K562 (cell line): ENCODE results near the gene SYT6. TPM values are rescaled to one million over a fixed set of nuclear protein-coding genes. Genes with fewer than 3 reads are reported as not detected.

ENCODE experiments used
- ATAC-seq: fragments of 200-7000 bp; cut with Tn5 transposase; 3 replicates; pipeline ENCODE4 v1.9.1; 2020; ENCODE audit warnings: moderate library complexity
- BruUV-seq: library from RNA; stranded (reverse); fragments of 400-500 nt; replicated peaks from 2 replicates; lab custom pipeline; 2021; lab: Mats Ljungman, UMichigan
- CTCF ChIA-PET: fragments of 300-600 bp; formaldehyde crosslinking; extraction: SDS; loops from one replicate; lab custom pipeline; 2021; ENCODE audit warnings: low intra/inter-chr PET ratio; lab: Yijun Ruan, JAX
- POLR2A ChIA-PET: fragments of 300-600, 350-650 bp; sonication (Branson Sonifier 250); formaldehyde crosslinking; extraction: SDS; loops from one replicate; lab custom pipeline; 2021; ENCODE audit warnings: antibody characterized with exemption, inconsistent platforms; lab: Yijun Ruan, JAX
- DNase-seq, 4 experiments: peaks; one replicate each; pipeline versions ENCODE4 v3.0.0 to v3.0.0-alpha.2; 2011 to 2018; ENCODE audit warnings: low spot score in 3 of 4, mixed read lengths in 3 of 4; ENCODE audit errors: extremely low read depth in 1 of 4
- FAIRE-seq: peaks from 2 replicates; lab custom pipeline; 2011; peaks lifted over from hg19 to GRCh38; lab: Jason Lieb, UNC
- H2AFZ ChIP-seq: 2 replicates; pipeline ENCODE4 v1.6.0; 2011; ENCODE audit warnings: low read depth, low read length, control low read depth, inconsistent platforms
- H3K27ac ChIP-seq: fragments of 200-600 bp; 3 replicates; pipeline ENCODE4 v1.8.0; 2011; ENCODE audit warnings: low read depth, mild to moderate bottlenecking, control low read depth, inconsistent platforms, low read length, moderate library complexity, mixed read lengths; ENCODE audit errors: extremely low read depth
- H3K27me3 ChIP-seq, 2 experiments: fragments of 300-600 bp in 1 of 2; 2 replicates in 1 of 2; 3 replicates in 1 of 2; pipeline versions ENCODE4 v1.6.0 to v1.8.0; 2011; ENCODE audit warnings: inconsistent platforms in 2 of 2, low read length in 2 of 2, mild to moderate bottlenecking in 1 of 2, mixed read lengths in 1 of 2, moderate library complexity in 1 of 2; ENCODE audit not compliant: control insufficient read depth in 2 of 2, insufficient read depth in 2 of 2
- H3K36me3 ChIP-seq: fragments of 300-600 bp; 3 replicates; pipeline ENCODE4 v1.8.0; 2011; ENCODE audit warnings: mild to moderate bottlenecking, low read length, inconsistent platforms; ENCODE audit not compliant: control insufficient read depth, insufficient read depth
- H3K4me1 ChIP-seq, 2 experiments: fragments of 200-600 bp in 1 of 2; replicated peaks in 1 of 2; 2 replicates in 1 of 2; 3 replicates in 1 of 2; pipeline versions ENCODE4 v1.5.1 to v1.8.0; 2011; ENCODE audit warnings: inconsistent platforms in 2 of 2, low read length in 2 of 2, mild to moderate bottlenecking in 1 of 2, mixed read lengths in 1 of 2, moderate library complexity in 1 of 2; ENCODE audit not compliant: control insufficient read depth in 2 of 2, insufficient read depth in 2 of 2
- H3K4me2 ChIP-seq: 2 replicates; pipeline ENCODE4 v1.6.1; 2011; ENCODE audit warnings: low read length, control low read depth, inconsistent platforms, mixed read lengths; ENCODE audit not compliant: insufficient read depth
- H3K4me3 ChIP-seq: fragments of 200-600 bp; sonication (generic), shearing (Covaris generic); 2 replicates; pipeline ENCODE4 v1.5.1; 2016; ENCODE audit warnings: control low read depth, inconsistent platforms
- H3K79me2 ChIP-seq: fragments of 200-600 bp; 3 replicates; pipeline ENCODE4 v1.8.0; 2011; ENCODE audit warnings: low read length, inconsistent platforms; ENCODE audit not compliant: control insufficient read depth, insufficient read depth
- H3K9ac ChIP-seq, 2 experiments: 2 replicates each; pipeline versions ENCODE4 v1.6.0 to v1.6.1; 2011; ENCODE audit warnings: low read depth in 2 of 2, low read length in 2 of 2, control low read depth in 1 of 2, inconsistent platforms in 1 of 2, mild to moderate bottlenecking in 1 of 2, mixed read lengths in 1 of 2; ENCODE audit not compliant: insufficient read depth in 1 of 2
- H3K9me1 ChIP-seq: one replicate; pipeline ENCODE4 v1.6.0; 2011; ENCODE audit warnings: inconsistent platforms, mild to moderate bottlenecking, low read length, moderate library complexity; ENCODE audit not compliant: control insufficient read depth, insufficient read depth
- H3K9me3 ChIP-seq: replicated peaks from 2 replicates; pipeline ENCODE4 v1.5.1; 2011; ENCODE audit warnings: low read depth, low read length, inconsistent platforms; ENCODE audit not compliant: control insufficient read depth, insufficient read depth
- H4K20me1 ChIP-seq: replicated peaks from 2 replicates; pipeline ENCODE4 v1.6.1; 2011; ENCODE audit warnings: low read length, inconsistent platforms, mixed read lengths; ENCODE audit not compliant: control insufficient read depth, insufficient read depth
- BACH1 ChIP-seq: fragments of 200-800 bp; sonication (Bioruptor generic); IDR thresholded peaks from 2 replicates; pipeline ENCODE4 v1.6.1; 2016; ENCODE audit warnings: missing genetic modification characterization, missing compliant biosample characterization
- CTCF ChIP-seq, 3 experiments: IDR thresholded peaks in 2 of 3; conservative IDR thresholded peaks in 1 of 3; 2 replicates each; pipeline ENCODE4 v1.5.1; 2011 to 2012; ENCODE audit warnings: low read length in 3 of 3, mild to moderate bottlenecking in 3 of 3, control low read depth in 2 of 3, improper control_type of control experiment in 1 of 3, inconsistent platforms in 1 of 3, low read depth in 1 of 3, mixed read lengths in 1 of 3, moderate library complexity in 1 of 3; ENCODE audit not compliant: insufficient read depth in 2 of 3
- PHF21A ChIP-seq: fragments of 450-650 bp; IDR thresholded peaks from 2 replicates; pipeline ENCODE4 v1.6.1; 2017; ENCODE audit warnings: low read depth, borderline replicate concordance
- RFX1 ChIP-seq: fragments of 450-650 bp; IDR thresholded peaks from 2 replicates; pipeline ENCODE4 v1.6.1; 2016; ENCODE audit warnings: mild to moderate bottlenecking, moderate library complexity
- SRSF3 ChIP-seq: fragments of 200-400 bp; formaldehyde crosslinking; IDR thresholded peaks from 2 replicates; pipeline ENCODE4 v1.6.1; 2016; ENCODE audit warnings: mild to moderate bottlenecking, low read length, moderate library complexity; ENCODE audit not compliant: insufficient read depth
- ZNF175 ChIP-seq: fragments of 200-800 bp; sonication (Bioruptor generic); IDR thresholded peaks from 2 replicates; pipeline ENCODE4 v1.6.1; 2016; ENCODE audit warnings: low read depth, mild to moderate bottlenecking, missing genetic modification characterization, missing compliant biosample characterization
- ZNF707 ChIP-seq: fragments of 250-450 bp; sonication (Bioruptor Pico); conservative IDR thresholded peaks from 2 replicates; pipeline ENCODE4 v1.8.0; 2022; ENCODE audit warnings: inconsistent platforms, mild to moderate bottlenecking, moderate library complexity
- ZNF780A ChIP-seq: fragments of 250-450 bp; sonication (Bioruptor Pico); IDR thresholded peaks from 2 replicates; pipeline ENCODE4 v1.5.0; 2021; ENCODE audit warnings: mild to moderate bottlenecking
- WGBS: fragments of 100-300 bp; shearing (Covaris generic); methylation state at CpG from one replicate; pipeline ENCODE4 v1.1.6; 2016; ENCODE audit warnings: low coverage, mixed read lengths; ENCODE audit not compliant: insufficient coverage; ENCODE audit errors: missing lambda C conversion rate; 5-methylcytosine and 5-hydroxymethylcytosine counted together
- in situ Hi-C: fragments of 300-500 bp; cut with MboI; formaldehyde crosslinking; loops from 4 replicates; pipeline ENCODE4 v1.15.0; 2018; ENCODE audit warnings: inconsistent platforms, mixed read lengths
- intact Hi-C: fragments of 100-400 bp; cut with micrococcal nuclease; formaldehyde crosslinking; loops from 2 replicates; pipeline ENCODE4 v1.14.2; 2022
- polyA plus RNA-seq, 8 experiments: library from polyadenylated mRNA; depleted of rRNA in 4 of 8; stranded (reverse) in 5 of 8; unstranded in 3 of 8; fragments of >200 nt; fragmentation: Nextera tagmentation in 2 of 8; fragmentation: Illumina TruSeq in 1 of 8; extraction: Ambion mirVana in 2 of 8; extraction: Trizol in 1 of 8; gene quantifications; 2 replicates each; pipeline versions ENCODE4 v1.2.1 to v1.2.3, GENCODE V29; 2011 to 2014; ENCODE audit warnings: inconsistent platforms in 1 of 8, missing spikeins in 1 of 8
- total RNA-seq, 7 experiments: library from RNA; depleted of rRNA in 6 of 7; stranded (reverse); fragments of >200 nt in 6 of 7; fragmentation: Illumina TruSeq in 2 of 7; extraction: Trizol in 2 of 7; gene quantifications; 2 replicates each; pipeline versions ENCODE4 v1.2.1 to v1.2.3, GENCODE V29; 2011 to 2021; ENCODE audit warnings: low replicate concordance in 1 of 7
- TF ChIP-seq, protein P1 (sequence below), 2 experiments: fragments of 450-650 bp in 1 of 2; sonication (generic) in 1 of 2; formaldehyde crosslinking; conservative IDR thresholded peaks; 2 replicates each; pipeline versions ENCODE4 v1.4.0 to v1.8.1; 2020 to 2022; ENCODE audit warnings: mild to moderate bottlenecking in 1 of 2, missing genetic modification reagents in 1 of 2
- TF ChIP-seq, protein P2 (sequence below): fragments of 450-650 bp; formaldehyde crosslinking; IDR thresholded peaks from 2 replicates; pipeline ENCODE4 v1.4.0; 2020; ENCODE audit warnings: mild to moderate bottlenecking, moderate library complexity

SYT6 gene
- total and polyA plus RNA-seq, 9 of the 15 experiments (the other 6 are each of a cell fraction or from before 2014, with no cell fraction given) = 0.06 TPM; not detected in 8

GRCh38 chr1:114111731-114112641 lies 41.7 kb downstream of the SYT6 start (continued):
- TF ChIP-seq, protein P1, sequence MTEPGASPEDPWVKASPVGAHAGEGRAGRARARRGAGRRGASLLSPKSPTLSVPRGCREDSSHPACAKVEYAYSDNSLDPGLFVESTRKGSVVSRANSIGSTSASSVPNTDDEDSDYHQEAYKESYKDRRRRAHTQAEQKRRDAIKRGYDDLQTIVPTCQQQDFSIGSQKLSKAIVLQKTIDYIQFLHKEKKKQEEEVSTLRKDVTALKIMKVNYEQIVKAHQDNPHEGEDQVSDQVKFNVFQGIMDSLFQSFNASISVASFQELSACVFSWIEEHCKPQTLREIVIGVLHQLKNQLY (CRISPR knock-in tag; conservative IDR thresholded peaks at IDR 0.05) = no peak
- TF ChIP-seq ZNF707 = no peak
- TF ChIP-seq SRSF3 = no peak
- no peak for TF ChIP-seq RFX1
- no peak for TF ChIP-seq ZNF780A (CRISPR knock-in tag)

- CTCF ChIA-PET = no interaction called here
- no peaks in the 10 kb centered on the region; the same call in 1 of the 2 replicates for H4K20me1 ChIP-seq
- no peak for TF ChIP-seq PHF21A
- no peak for TF ChIP-seq BACH1
- TF ChIP-seq ZNF175 (CRISPR knock-in tag) = no peak
- TF ChIP-seq, protein P2, sequence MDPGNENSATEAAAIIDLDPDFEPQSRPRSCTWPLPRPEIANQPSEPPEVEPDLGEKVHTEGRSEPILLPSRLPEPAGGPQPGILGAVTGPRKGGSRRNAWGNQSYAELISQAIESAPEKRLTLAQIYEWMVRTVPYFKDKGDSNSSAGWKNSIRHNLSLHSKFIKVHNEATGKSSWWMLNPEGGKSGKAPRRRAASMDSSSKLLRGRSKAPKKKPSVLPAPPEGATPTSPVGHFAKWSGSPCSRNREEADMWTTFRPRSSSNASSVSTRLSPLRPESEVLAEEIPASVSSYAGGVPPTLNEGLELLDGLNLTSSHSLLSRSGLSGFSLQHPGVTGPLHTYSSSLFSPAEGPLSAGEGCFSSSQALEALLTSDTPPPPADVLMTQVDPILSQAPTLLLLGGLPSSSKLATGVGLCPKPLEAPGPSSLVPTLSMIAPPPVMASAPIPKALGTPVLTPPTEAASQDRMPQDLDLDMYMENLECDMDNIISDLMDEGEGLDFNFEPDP (CRISPR knock-in tag) = no peak
- no peak for TF ChIP-seq CTCF (IDR thresholded peaks at IDR 0.05 in 2 of 3, conservative IDR thresholded peaks at IDR 0.05 in 1 of 3; ENCODE audit: insufficient read depth in 2 of 3, low read depth in 1 of 3, low read length in 3 of 3)
- H3K27me3 ChIP-seq = peaks cover 25 to 71% of the 10 kb centered on the region in 2 experiments
- no TSS peak for BruUV-seq
- FAIRE-seq = no peak
- intact Hi-C loops = loop anchor here (10.0 kb wide), 1 partner anchor 135 kb away; the partner anchor contains the start of gene OLFML3
- H3K9me1 ChIP-seq = no peaks in the 10 kb centered on the region
- H3K9ac ChIP-seq = no peak overlapping the region
- in situ Hi-C loops = no loop called here
- WGBS = 3% methylated on average over 2 of the region's 2 CpGs
- no peak for ATAC-seq
- no peak for DNase-seq
- H3K36me3 ChIP-seq = no peaks in the 10 kb centered on the region
- no peak overlapping the region for H3K4me2 ChIP-seq
- H3K4me1 ChIP-seq = peaks cover 3 to 4% of the 10 kb centered on the region in 2 experiments; a peak in 2 of 5 replicates
- no peaks in the 10 kb centered on the region for H3K79me2 ChIP-seq
- H3K27ac ChIP-seq = no peak overlapping the region
- H2AFZ ChIP-seq = no peak overlapping the region
- POLR2A ChIA-PET = interaction anchor here (0.6 to 1.0 kb wide), 3 partner anchors 10 to 63 kb away, joined by 3 read pairs; no protein-coding TSS in a partner anchor
- no peak overlapping the region for H3K4me3 ChIP-seq
- H3K9me3 ChIP-seq = no peaks in the 10 kb centered on the region
These were observed 43.7 kb downstream of the SYT6 start for GRCh38 chr1:114109981-114110380.
